DOHH2 (cell line): Measurements from ENCODE around the gene SLC9A9.

ENCODE experiments used
- H3F3A ChIP-seq: fragments of 200-600 bp; sonication (generic), shearing (Covaris generic); 2 replicates; pipeline ENCODE4 v1.6.0; 2016; ENCODE audit warnings: antibody characterized with exemption, mild to moderate bottlenecking; ENCODE audit not compliant: control insufficient read depth, insufficient read depth
- H3K27ac ChIP-seq: fragments of 200-600 bp; sonication (generic); 2 replicates; pipeline ENCODE4 v1.5.1; 2014; ENCODE audit warnings: low read depth, mild to moderate bottlenecking, low read length, moderate library complexity
- H3K27me3 ChIP-seq: fragments of 200-600 bp; sonication (generic); 2 replicates; pipeline ENCODE4 v1.6.1; 2014; ENCODE audit warnings: mild to moderate bottlenecking, low read length, mixed read lengths; ENCODE audit not compliant: control insufficient read depth
- H3K36me3 ChIP-seq: fragments of 200-600 bp; sonication (generic); 2 replicates; pipeline ENCODE4 v1.6.1; 2014; ENCODE audit warnings: mild to moderate bottlenecking, low read length, moderate library complexity, mixed read lengths; ENCODE audit not compliant: control insufficient read depth
- H3K4me1 ChIP-seq: fragments of 200-600 bp; sonication (generic); 2 replicates; pipeline ENCODE4 v1.6.1; 2014; ENCODE audit warnings: mild to moderate bottlenecking, low read length, mixed read lengths; ENCODE audit not compliant: control insufficient read depth
- H3K4me2 ChIP-seq: fragments of 200-600 bp; sonication (generic); 2 replicates; pipeline ENCODE4 v1.6.0; 2014; ENCODE audit warnings: mild to moderate bottlenecking, low read length, moderate library complexity
- H3K4me3 ChIP-seq: fragments of 200-600 bp; sonication (generic); 2 replicates; pipeline ENCODE4 v1.5.1; 2014; ENCODE audit warnings: mild to moderate bottlenecking, low read length, mixed read lengths
- H3K79me2 ChIP-seq: fragments of 200-600 bp; sonication (generic); 2 replicates; pipeline ENCODE4 v1.6.1; 2014; ENCODE audit warnings: mild to moderate bottlenecking, low read length, mixed read lengths; ENCODE audit not compliant: control insufficient read depth
- H3K9me2 ChIP-seq: fragments of 200-600 bp; sonication (generic); replicated peaks from 2 replicates; pipeline ENCODE4 v1.6.1; 2014; ENCODE audit warnings: mild to moderate bottlenecking, low read length, mixed read lengths; ENCODE audit not compliant: control insufficient read depth
- H3K9me3 ChIP-seq: fragments of 200-600 bp; sonication (generic); 2 replicates; pipeline ENCODE4 v1.6.1; 2014; ENCODE audit warnings: antibody characterized with exemption, low read length, mixed read lengths; ENCODE audit not compliant: control insufficient read depth, insufficient read depth
- H4K20me1 ChIP-seq: fragments of 200-600 bp; sonication (generic); 2 replicates; pipeline ENCODE4 v1.6.0; 2014; ENCODE audit warnings: low read depth, mild to moderate bottlenecking, antibody characterized with exemption, low read length, moderate library complexity; ENCODE audit not compliant: control insufficient read depth, insufficient read depth
- EZH2phosphoT487 ChIP-seq: fragments of 200-600 bp; sonication (generic); IDR thresholded peaks from 2 replicates; pipeline ENCODE4 v1.6.1; 2017; ENCODE audit warnings: borderline replicate concordance, mild to moderate bottlenecking, antibody characterized with exemption, low read length, moderate library complexity, mixed read lengths
- TF ChIP-seq, protein P1 (sequence below): fragments of 200-600 bp; sonication (generic); IDR thresholded peaks from one replicate; pipeline ENCODE4 v1.5.1; 2014; ENCODE audit warnings: antibody characterized with exemption, mild to moderate bottlenecking, low read depth, low read length; ENCODE audit not compliant: poor library complexity, severe bottlenecking

SLC9A9 gene

GRCh38 chr3:143469159-143469558, 379.1 kb downstream of the SLC9A9 start:
- H3K27ac ChIP-seq, result no peak overlapping the region
- no peaks in the 10 kb centered on the region for H4K20me1 ChIP-seq
- no peaks in the 10 kb centered on the region for H3K9me2 ChIP-seq
- H3K4me2 ChIP-seq, result no peak overlapping the region
- no peaks in the 10 kb centered on the region for H3K27me3 ChIP-seq
- peaks cover 5% of the 10 kb centered on the region; the same call in 1 of the 2 replicates for H3K4me1 ChIP-seq
- TF ChIP-seq, protein P1, sequence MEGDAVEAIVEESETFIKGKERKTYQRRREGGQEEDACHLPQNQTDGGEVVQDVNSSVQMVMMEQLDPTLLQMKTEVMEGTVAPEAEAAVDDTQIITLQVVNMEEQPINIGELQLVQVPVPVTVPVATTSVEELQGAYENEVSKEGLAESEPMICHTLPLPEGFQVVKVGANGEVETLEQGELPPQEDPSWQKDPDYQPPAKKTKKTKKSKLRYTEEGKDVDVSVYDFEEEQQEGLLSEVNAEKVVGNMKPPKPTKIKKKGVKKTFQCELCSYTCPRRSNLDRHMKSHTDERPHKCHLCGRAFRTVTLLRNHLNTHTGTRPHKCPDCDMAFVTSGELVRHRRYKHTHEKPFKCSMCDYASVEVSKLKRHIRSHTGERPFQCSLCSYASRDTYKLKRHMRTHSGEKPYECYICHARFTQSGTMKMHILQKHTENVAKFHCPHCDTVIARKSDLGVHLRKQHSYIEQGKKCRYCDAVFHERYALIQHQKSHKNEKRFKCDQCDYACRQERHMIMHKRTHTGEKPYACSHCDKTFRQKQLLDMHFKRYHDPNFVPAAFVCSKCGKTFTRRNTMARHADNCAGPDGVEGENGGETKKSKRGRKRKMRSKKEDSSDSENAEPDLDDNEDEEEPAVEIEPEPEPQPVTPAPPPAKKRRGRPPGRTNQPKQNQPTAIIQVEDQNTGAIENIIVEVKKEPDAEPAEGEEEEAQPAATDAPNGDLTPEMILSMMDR, result no peak
- no peak for TF ChIP-seq EZH2phosphoT487
- H3K4me3 ChIP-seq, result no peak overlapping the region
- no peaks in the 10 kb centered on the region for H3K79me2 ChIP-seq
- no peaks in the 10 kb centered on the region for H3K9me3 ChIP-seq
- no peaks in the 10 kb centered on the region for H3F3A ChIP-seq
- H3K36me3 ChIP-seq, result no peaks in the 10 kb centered on the region

DNA sequence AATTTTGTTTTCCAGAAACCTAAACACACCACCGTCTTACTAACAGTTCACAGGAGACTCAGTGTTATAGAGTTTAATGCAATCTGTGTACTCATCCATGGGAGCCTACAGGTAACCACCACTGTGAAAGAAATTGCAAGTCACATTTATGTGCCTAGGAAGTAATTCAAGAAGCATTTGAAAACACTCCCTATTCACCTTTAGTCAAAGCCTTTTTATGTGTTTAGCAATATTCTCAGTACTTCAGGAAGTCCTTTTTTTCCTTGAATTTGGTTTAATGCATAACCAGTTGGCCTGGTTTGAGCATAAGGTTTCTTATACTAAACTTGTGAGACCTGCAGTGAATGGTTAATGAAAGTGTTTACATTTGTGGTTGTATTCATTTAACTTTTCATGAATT, 382.6 kb downstream of the SLC9A9 start:
- Histone ChIP-seq H3K79me2 (no peaks in the 10 kb centered on the region), H3K27me3 (no peaks in the 10 kb centered on the region), H3K4me1 (no peaks in the 10 kb centered on the region), H3F3A (no peaks in the 10 kb centered on the region), H3K27ac (no peak overlapping the region), H3K9me2 (no peaks in the 10 kb centered on the region), H3K4me2 (no peak overlapping the region), H3K9me3 (no peaks in the 10 kb centered on the region), H3K4me3 (no peak overlapping the region), H4K20me1 (no peaks in the 10 kb centered on the region), H3K36me3 (no peaks in the 10 kb centered on the region)
- TF ChIP-seq EZH2phosphoT487, result no peak
- TF ChIP-seq, protein P1, result no peak

GRCh38 chr3:143464850-143465249, 383.4 kb downstream of the SLC9A9 start:
- Histone ChIP-seq H3F3A (no peaks in the 10 kb centered on the region), H3K36me3 (no peaks in the 10 kb centered on the region), H3K79me2 (no peaks in the 10 kb centered on the region), H3K9me3 (no peaks in the 10 kb centered on the region), H3K4me3 (no peak overlapping the region), H3K9me2 (no peaks in the 10 kb centered on the region), H3K27me3 (no peaks in the 10 kb centered on the region), H4K20me1 (no peaks in the 10 kb centered on the region), H3K27ac (no peak overlapping the region), H3K4me1 (no peaks in the 10 kb centered on the region), H3K4me2 (no peak overlapping the region)
- TF ChIP-seq, protein P1, result no peak

- Histone ChIP-seq H3K79me2 (no peaks in the 10 kb centered on the region), H3K4me3 (no peak overlapping the region), H3K9me2 (no peaks in the 10 kb centered on the region), H3K27ac (no peak overlapping the region), H3K4me1 (no peaks in the 10 kb centered on the region), H3K9me3 (no peaks in the 10 kb centered on the region), H3K4me2 (no peak overlapping the region), H3K27me3 (no peaks in the 10 kb centered on the region), H4K20me1 (no peaks in the 10 kb centered on the region), H3K36me3 (no peaks in the 10 kb centered on the region), H3F3A (no peaks in the 10 kb centered on the region)
- TF ChIP-seq EZH2phosphoT487, result no peak
- TF ChIP-seq, protein P1, result no peak
Measured at GRCh38 chr3:143455480-143455879, 392.8 kb downstream of the SLC9A9 start.
